GM12878 (cell line): Measurements from ENCODE around the gene GIMAP1. TPM values are rescaled to one million over a fixed set of nuclear protein-coding genes. Genes with fewer than 3 reads are reported as not detected.

Experiments
- BACH1 ChIP-seq: fragments of 450-650 bp; IDR thresholded peaks from 2 replicates; pipeline ENCODE4 v1.6.1; 2017; ENCODE audit warnings: mild to moderate bottlenecking, borderline replicate concordance
- BCL11A ChIP-seq: IDR thresholded peaks from 2 replicates; pipeline ENCODE4 v1.6.1; 2011; ENCODE audit warnings: low read depth, low read length
- BMI1 ChIP-seq: fragments of 450-650 bp; IDR thresholded peaks from 2 replicates; pipeline ENCODE4 v1.6.1; 2016; ENCODE audit warnings: mild to moderate bottlenecking, moderate library complexity, borderline replicate concordance
- CEBPB ChIP-seq, 2 experiments: fragments of 150-350 bp in 1 of 2; IDR thresholded peaks; 2 replicates each; pipeline ENCODE4 v1.6.1; 2012 to 2014; ENCODE audit warnings: low read depth in 2 of 2, low read length in 2 of 2, borderline replicate concordance in 1 of 2, inconsistent platforms in 1 of 2
- CREM ChIP-seq: IDR thresholded peaks from 2 replicates; pipeline ENCODE4 v1.6.1; 2014; ENCODE audit warnings: antibody characterized with exemption, low read depth
- DPF2 ChIP-seq: fragments of 450-650 bp; IDR thresholded peaks from 2 replicates; pipeline ENCODE4 v1.6.1; 2017; ENCODE audit warnings: mild to moderate bottlenecking
- HDGF ChIP-seq: fragments of 450-650 bp; IDR thresholded peaks from 2 replicates; pipeline ENCODE4 v1.6.1; 2016; ENCODE audit warnings: antibody characterized with exemption
- MEF2A ChIP-seq: IDR thresholded peaks from 2 replicates; pipeline ENCODE4 v1.6.1; 2011; ENCODE audit warnings: low read depth, mild to moderate bottlenecking, low read length, moderate library complexity; ENCODE audit not compliant: insufficient read depth
- MTA2 ChIP-seq: fragments of 450-650 bp; IDR thresholded peaks from 2 replicates; pipeline ENCODE4 v1.6.1; 2016; ENCODE audit warnings: low read depth, mild to moderate bottlenecking, moderate library complexity
- NBN ChIP-seq: fragments of 450-650 bp; IDR thresholded peaks from 2 replicates; pipeline ENCODE4 v1.6.1; 2016
- POLR2A ChIP-seq: IDR thresholded peaks from 2 replicates; pipeline ENCODE4 v1.6.1; 2011; ENCODE audit warnings: low read depth, mild to moderate bottlenecking, low read length
- SP1 ChIP-seq: IDR thresholded peaks from one replicate; pipeline ENCODE4 v1.6.1; 2011; ENCODE audit warnings: low read depth, low read length
- TBL1XR1 ChIP-seq: IDR thresholded peaks from 2 replicates; pipeline ENCODE4 v1.6.1; 2012; ENCODE audit warnings: low read depth, low read length, improper control_type of control experiment
- TCF12 ChIP-seq: IDR thresholded peaks from 2 replicates; pipeline ENCODE4 v1.6.1; 2011; ENCODE audit warnings: low read depth, mild to moderate bottlenecking, low read length
- TCF3 ChIP-seq: IDR thresholded peaks from 2 replicates; pipeline ENCODE4 v1.6.1; 2012; ENCODE audit warnings: low read depth, mild to moderate bottlenecking, low read length, borderline replicate concordance; ENCODE audit not compliant: insufficient read depth
- ZBED1 ChIP-seq: IDR thresholded peaks from 2 replicates; pipeline ENCODE4 v1.6.1; 2016; ENCODE audit warnings: borderline replicate concordance
- polyA plus RNA-seq, 11 experiments: library from polyadenylated mRNA; depleted of rRNA in 4 of 11; unstranded in 6 of 11; stranded (reverse) in 5 of 11; fragments of >200 nt; fragmentation: Nextera tagmentation in 4 of 11; fragmentation: Illumina TruSeq in 1 of 11; extraction: Ambion mirVana in 4 of 11; extraction: Trizol in 1 of 11; gene quantifications; 1 replicate in 1 of 11; 2 replicates in 10 of 11; pipeline versions ENCODE4 v1.2.1 to v1.2.3, GENCODE V29; 2011 to 2016; ENCODE audit warnings: inconsistent platforms in 2 of 11, missing spikeins in 2 of 11, low read depth in 1 of 11
- total RNA-seq, 4 experiments: library from RNA; depleted of rRNA in 3 of 4; stranded (reverse); fragments of >200 nt in 3 of 4; fragmentation: Illumina TruSeq in 1 of 4; extraction: Trizol in 1 of 4; gene quantifications; 2 replicates each; pipeline versions ENCODE4 v1.2.1 to v1.2.3, GENCODE V29; 2013 to 2021
- TF ChIP-seq, protein P1 (sequence below): fragments of 450-650 bp; IDR thresholded peaks from 2 replicates; pipeline ENCODE4 v1.6.1; 2017; ENCODE audit warnings: antibody characterized with exemption, mild to moderate bottlenecking, moderate library complexity
- TF ChIP-seq, protein P2 (sequence below): fragments of 450-650 bp; IDR thresholded peaks from 2 replicates; pipeline ENCODE4 v1.6.1; 2017; ENCODE audit warnings: mild to moderate bottlenecking, moderate library complexity
- TF ChIP-seq, protein P3 (sequence below): fragments of 450-650 bp; IDR thresholded peaks from 2 replicates; pipeline ENCODE4 v1.6.1; 2016; ENCODE audit warnings: mild to moderate bottlenecking
- TF ChIP-seq, protein P4 (sequence below): fragments of 450-650 bp; IDR thresholded peaks from 2 replicates; pipeline ENCODE4 v1.6.1; 2016; ENCODE audit warnings: mild to moderate bottlenecking
- TF ChIP-seq, protein P5 (sequence below), 3 experiments: IDR thresholded peaks in 2 of 3; conservative IDR thresholded peaks in 1 of 3; 2 replicates each; pipeline ENCODE4 v1.5.1; 2011; ENCODE audit warnings: low read depth in 3 of 3, low read length in 3 of 3, mild to moderate bottlenecking in 3 of 3, control low read depth in 2 of 3, moderate library complexity in 2 of 3, inconsistent platforms in 1 of 3, mixed read lengths in 1 of 3; ENCODE audit not compliant: control insufficient read depth in 2 of 3, insufficient read depth in 1 of 3; ENCODE audit errors: extremely low read depth in 1 of 3

GIMAP1 gene
- total and polyA plus RNA-seq, 10 of the 15 experiments (the other 5 are each of a cell fraction or from before 2014, with no cell fraction given) = 0.16 to 1.9 (median 1.1) TPM

DNA sequence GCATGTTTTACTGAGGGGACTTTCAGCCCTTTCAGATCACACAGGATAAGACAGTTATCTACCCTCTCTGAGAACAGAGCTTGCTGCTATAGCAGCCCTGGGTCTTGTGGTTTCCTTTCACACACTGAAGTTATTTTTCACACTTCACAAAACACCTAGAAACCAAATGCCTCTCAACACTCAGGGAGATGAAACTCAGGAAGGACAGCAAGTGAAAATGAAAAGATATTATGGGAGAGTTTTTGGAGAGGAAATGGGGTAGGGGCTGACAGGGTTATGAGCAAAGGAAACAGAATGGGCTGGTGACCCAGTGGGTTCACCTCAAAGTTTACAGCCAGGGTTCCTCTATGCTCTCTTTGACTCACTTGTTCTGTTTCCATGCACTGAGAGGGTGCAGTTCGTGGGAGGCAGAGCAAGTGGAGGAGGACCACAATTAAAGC lies 47.9 kb upstream of the GIMAP1 start (continued):
- TF ChIP-seq BCL11A (peak; percentile 16; the same call in 1 of the 2 replicates), POLR2A (peak; percentile 37; the same call in 1 of the 2 replicates), NBN (peak; percentile 85), MTA2 (peak; percentile 84), HDGF (no peak), MEF2A (peak; percentile 71), TCF12 (peak; percentile 64), DPF2 (peak; percentile 79), CEBPB (IDR thresholded peaks at IDR 0.05; ENCODE audit: borderline replicate concordance in 1 of 2, low read depth in 2 of 2, low read length in 2 of 2) (0 out of 4 replicates have a peak, but pooled peaks of 1 of the 2 experiments have one; percentile 35), BACH1 (no peak), ZBED1 (peak; percentile 76; the same call in 1 of the 2 replicates), SP1 (peak; percentile 47), TCF3 (0 out of 2 replicates have a peak, but pooled peaks have one; percentile 36), BMI1 (peak; percentile 54; the same call in 1 of the 2 replicates), CREM (no peak), TBL1XR1 (peak; percentile 72; the same call in 1 of the 2 replicates)
- TF ChIP-seq, protein P1, sequence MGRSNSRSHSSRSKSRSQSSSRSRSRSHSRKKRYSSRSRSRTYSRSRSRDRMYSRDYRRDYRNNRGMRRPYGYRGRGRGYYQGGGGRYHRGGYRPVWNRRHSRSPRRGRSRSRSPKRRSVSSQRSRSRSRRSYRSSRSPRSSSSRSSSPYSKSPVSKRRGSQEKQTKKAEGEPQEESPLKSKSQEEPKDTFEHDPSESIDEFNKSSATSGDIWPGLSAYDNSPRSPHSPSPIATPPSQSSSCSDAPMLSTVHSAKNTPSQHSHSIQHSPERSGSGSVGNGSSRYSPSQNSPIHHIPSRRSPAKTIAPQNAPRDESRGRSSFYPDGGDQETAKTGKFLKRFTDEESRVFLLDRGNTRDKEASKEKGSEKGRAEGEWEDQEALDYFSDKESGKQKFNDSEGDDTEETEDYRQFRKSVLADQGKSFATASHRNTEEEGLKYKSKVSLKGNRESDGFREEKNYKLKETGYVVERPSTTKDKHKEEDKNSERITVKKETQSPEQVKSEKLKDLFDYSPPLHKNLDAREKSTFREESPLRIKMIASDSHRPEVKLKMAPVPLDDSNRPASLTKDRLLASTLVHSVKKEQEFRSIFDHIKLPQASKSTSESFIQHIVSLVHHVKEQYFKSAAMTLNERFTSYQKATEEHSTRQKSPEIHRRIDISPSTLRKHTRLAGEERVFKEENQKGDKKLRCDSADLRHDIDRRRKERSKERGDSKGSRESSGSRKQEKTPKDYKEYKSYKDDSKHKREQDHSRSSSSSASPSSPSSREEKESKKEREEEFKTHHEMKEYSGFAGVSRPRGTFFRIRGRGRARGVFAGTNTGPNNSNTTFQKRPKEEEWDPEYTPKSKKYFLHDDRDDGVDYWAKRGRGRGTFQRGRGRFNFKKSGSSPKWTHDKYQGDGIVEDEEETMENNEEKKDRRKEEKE = no peak
- TF ChIP-seq, protein P2, sequence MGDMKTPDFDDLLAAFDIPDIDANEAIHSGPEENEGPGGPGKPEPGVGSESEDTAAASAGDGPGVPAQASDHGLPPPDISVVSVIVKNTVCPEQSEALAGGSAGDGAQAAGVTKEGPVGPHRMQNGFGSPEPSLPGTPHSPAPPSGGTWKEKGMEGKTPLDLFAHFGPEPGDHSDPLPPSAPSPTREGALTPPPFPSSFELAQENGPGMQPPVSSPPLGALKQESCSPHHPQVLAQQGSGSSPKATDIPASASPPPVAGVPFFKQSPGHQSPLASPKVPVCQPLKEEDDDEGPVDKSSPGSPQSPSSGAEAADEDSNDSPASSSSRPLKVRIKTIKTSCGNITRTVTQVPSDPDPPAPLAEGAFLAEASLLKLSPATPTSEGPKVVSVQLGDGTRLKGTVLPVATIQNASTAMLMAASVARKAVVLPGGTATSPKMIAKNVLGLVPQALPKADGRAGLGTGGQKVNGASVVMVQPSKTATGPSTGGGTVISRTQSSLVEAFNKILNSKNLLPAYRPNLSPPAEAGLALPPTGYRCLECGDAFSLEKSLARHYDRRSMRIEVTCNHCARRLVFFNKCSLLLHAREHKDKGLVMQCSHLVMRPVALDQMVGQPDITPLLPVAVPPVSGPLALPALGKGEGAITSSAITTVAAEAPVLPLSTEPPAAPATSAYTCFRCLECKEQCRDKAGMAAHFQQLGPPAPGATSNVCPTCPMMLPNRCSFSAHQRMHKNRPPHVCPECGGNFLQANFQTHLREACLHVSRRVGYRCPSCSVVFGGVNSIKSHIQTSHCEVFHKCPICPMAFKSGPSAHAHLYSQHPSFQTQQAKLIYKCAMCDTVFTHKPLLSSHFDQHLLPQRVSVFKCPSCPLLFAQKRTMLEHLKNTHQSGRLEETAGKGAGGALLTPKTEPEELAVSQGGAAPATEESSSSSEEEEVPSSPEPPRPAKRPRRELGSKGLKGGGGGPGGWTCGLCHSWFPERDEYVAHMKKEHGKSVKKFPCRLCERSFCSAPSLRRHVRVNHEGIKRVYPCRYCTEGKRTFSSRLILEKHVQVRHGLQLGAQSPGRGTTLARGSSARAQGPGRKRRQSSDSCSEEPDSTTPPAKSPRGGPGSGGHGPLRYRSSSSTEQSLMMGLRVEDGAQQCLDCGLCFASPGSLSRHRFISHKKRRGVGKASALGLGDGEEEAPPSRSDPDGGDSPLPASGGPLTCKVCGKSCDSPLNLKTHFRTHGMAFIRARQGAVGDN = peak; percentile 50; the same call in 1 of the 2 replicates
- TF ChIP-seq, protein P3, sequence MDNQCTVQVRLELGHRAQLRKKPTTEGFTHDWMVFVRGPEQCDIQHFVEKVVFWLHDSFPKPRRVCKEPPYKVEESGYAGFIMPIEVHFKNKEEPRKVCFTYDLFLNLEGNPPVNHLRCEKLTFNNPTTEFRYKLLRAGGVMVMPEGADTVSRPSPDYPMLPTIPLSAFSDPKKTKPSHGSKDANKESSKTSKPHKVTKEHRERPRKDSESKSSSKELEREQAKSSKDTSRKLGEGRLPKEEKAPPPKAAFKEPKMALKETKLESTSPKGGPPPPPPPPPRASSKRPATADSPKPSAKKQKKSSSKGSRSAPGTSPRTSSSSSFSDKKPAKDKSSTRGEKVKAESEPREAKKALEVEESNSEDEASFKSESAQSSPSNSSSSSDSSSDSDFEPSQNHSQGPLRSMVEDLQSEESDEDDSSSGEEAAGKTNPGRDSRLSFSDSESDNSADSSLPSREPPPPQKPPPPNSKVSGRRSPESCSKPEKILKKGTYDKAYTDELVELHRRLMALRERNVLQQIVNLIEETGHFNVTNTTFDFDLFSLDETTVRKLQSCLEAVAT = peak; percentile 79
- TF ChIP-seq, protein P4, sequence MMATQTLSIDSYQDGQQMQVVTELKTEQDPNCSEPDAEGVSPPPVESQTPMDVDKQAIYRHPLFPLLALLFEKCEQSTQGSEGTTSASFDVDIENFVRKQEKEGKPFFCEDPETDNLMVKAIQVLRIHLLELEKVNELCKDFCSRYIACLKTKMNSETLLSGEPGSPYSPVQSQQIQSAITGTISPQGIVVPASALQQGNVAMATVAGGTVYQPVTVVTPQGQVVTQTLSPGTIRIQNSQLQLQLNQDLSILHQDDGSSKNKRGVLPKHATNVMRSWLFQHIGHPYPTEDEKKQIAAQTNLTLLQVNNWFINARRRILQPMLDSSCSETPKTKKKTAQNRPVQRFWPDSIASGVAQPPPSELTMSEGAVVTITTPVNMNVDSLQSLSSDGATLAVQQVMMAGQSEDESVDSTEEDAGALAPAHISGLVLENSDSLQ = peak; percentile 68
- TF ChIP-seq, protein P5, sequence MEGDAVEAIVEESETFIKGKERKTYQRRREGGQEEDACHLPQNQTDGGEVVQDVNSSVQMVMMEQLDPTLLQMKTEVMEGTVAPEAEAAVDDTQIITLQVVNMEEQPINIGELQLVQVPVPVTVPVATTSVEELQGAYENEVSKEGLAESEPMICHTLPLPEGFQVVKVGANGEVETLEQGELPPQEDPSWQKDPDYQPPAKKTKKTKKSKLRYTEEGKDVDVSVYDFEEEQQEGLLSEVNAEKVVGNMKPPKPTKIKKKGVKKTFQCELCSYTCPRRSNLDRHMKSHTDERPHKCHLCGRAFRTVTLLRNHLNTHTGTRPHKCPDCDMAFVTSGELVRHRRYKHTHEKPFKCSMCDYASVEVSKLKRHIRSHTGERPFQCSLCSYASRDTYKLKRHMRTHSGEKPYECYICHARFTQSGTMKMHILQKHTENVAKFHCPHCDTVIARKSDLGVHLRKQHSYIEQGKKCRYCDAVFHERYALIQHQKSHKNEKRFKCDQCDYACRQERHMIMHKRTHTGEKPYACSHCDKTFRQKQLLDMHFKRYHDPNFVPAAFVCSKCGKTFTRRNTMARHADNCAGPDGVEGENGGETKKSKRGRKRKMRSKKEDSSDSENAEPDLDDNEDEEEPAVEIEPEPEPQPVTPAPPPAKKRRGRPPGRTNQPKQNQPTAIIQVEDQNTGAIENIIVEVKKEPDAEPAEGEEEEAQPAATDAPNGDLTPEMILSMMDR (IDR thresholded peaks at IDR 0.05 in 2 of 3, conservative IDR thresholded peaks at IDR 0.05 in 1 of 3; ENCODE audit: control insufficient read depth in 2 of 3, extremely low read depth in 1 of 3, insufficient read depth in 1 of 3, low read depth in 3 of 3, low read length in 3 of 3) = no peak
